VCaP (cell line): ENCODE data around the gene POLR3E.

ENCODE experiments used
- H3K27ac ChIP-seq: fragments of 450-650 bp; 2 replicates; pipeline ENCODE4 v1.5.1; 2017
- TF ChIP-seq, protein P1 (sequence below): fragments of 450-650 bp; conservative IDR thresholded peaks from 2 replicates; pipeline ENCODE4 v1.5.1; 2017; ENCODE audit warnings: mild to moderate bottlenecking, moderate library complexity

The POLR3E gene

DNA sequence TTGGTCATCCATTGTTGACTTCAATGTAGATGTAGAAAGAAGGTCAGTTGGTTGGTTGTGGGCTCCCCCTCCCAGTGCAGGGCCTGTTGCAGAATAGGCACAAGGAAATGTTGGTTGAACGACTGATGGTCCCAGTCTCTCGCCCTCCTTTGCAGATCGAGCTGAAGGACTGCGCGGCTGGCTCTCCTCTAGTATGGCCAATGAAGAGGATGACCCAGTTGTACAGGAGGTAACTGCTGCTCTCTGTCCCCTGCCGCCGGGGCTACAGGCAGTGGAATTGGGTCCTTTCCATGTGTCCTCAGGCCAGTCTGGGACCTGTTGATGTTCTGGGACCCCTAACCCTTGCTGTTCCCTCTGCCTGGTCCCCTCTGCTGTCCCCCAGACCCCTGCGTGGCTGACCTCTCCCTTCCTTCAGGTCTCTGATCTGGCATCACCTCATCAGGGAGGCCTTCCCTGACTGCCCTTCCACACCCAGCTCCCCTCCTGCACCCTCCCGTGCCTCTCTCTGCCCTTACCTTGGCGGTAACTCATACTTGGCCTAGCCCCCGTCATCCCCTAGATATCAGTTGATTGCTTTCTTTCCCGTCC lies 5.7 kb downstream of the POLR3E start:
- TF ChIP-seq, protein P1, sequence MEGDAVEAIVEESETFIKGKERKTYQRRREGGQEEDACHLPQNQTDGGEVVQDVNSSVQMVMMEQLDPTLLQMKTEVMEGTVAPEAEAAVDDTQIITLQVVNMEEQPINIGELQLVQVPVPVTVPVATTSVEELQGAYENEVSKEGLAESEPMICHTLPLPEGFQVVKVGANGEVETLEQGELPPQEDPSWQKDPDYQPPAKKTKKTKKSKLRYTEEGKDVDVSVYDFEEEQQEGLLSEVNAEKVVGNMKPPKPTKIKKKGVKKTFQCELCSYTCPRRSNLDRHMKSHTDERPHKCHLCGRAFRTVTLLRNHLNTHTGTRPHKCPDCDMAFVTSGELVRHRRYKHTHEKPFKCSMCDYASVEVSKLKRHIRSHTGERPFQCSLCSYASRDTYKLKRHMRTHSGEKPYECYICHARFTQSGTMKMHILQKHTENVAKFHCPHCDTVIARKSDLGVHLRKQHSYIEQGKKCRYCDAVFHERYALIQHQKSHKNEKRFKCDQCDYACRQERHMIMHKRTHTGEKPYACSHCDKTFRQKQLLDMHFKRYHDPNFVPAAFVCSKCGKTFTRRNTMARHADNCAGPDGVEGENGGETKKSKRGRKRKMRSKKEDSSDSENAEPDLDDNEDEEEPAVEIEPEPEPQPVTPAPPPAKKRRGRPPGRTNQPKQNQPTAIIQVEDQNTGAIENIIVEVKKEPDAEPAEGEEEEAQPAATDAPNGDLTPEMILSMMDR = no peak
- H3K27ac ChIP-seq = no peak overlapping the region

DNA sequence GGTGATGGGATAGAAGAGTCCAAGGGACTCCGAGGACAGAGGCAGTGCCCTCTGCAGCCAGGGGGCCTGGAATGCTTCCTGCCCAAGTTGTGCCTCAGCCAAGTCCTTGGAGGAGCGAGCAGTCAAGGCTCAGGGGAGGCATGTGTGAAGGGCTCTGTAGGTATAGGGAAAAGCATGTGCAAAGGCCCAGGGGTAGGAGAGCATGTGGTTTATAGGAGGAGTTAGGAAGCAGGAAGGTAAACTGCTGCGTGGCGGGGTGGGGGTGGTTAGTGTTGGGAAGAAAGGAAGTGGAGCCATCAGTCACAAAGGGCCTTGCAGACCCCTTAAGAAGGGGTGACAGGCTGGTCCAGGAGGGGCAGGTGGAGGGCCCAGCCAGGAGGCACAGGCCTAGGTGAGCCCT lies 7.2 kb downstream of the POLR3E start:
- TF ChIP-seq, protein P1 = no peak
- no peak overlapping the region for H3K27ac ChIP-seq

DNA sequence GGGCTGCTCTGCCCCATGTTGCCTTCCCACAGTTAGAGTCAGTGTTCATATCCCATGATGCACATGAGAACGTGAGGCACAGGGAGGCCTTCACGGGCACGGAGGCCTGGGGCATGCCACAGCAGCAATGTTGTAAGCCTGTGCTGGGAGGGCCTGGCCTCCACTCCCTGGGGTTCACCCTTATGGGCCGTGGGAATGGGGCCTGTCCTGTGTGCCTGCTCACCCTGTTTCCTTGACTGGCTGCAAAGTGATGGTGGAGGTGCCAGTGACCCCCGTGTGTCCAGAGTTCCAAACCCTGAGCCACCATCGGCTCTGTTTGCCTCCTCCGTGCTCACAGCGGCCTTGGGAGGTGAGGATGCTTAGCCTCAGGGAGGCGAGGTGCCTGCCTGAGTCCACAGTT lies 9.6 kb downstream of the POLR3E start:
- no peak overlapping the region for H3K27ac ChIP-seq
- TF ChIP-seq, protein P1 = no peak

DNA sequence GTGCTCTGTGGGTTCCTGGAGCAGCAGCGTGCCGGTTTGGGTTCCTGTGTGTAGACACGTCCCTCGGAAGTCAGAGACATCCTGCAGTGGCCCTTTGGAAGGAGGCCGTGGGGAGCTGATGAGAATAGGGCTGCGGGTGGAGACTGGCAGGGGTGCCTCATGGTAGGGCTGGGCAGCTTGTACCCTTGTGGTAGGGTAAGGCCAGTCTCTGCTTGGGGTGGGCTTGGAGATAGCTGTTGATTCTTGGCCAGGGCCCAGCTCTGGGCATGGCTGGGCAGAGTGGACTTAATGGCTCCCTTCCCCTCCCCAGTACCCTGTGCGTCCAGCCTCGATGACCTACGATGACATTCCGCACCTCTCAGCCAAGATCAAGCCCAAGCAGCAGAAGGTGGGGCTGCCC lies 10.6 kb downstream of the POLR3E start:
- TF ChIP-seq, protein P1 = no peak
- no peak overlapping the region for H3K27ac ChIP-seq

DNA sequence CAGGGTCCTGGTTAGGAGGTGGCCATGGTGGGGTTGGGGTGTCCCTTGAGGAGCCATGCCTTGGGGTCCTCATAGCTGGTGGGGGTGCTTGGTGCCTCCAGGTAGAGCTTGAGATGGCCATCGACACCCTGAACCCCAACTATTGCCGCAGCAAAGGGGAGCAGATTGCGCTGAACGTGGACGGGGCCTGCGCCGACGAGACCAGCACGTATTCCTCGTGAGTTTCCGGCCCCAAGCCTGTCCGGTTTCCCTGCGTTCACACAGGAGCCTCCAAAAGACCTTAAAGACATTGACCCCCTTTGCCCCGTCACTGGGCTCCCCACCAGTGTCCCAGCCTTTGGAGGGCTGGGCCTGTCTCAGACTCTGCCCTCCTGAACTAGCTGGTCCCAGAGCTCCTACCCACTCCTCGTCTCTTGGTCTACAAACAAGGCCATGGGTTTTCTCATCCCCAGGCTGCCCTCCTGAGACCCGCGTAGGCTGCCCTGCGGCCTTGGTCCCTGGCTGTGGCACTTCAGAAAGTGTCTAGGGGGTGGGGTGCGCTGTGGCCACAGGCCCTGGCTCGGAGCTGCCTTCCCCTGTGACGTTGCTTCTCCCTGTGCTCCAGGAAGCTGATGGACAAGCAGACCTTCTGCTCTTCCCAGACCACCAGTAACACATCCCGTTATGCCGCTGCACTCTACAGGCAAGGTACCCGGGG lies 11.8 kb downstream of the POLR3E start:
- no peak overlapping the region for H3K27ac ChIP-seq
- TF ChIP-seq, protein P1 = no peak

DNA sequence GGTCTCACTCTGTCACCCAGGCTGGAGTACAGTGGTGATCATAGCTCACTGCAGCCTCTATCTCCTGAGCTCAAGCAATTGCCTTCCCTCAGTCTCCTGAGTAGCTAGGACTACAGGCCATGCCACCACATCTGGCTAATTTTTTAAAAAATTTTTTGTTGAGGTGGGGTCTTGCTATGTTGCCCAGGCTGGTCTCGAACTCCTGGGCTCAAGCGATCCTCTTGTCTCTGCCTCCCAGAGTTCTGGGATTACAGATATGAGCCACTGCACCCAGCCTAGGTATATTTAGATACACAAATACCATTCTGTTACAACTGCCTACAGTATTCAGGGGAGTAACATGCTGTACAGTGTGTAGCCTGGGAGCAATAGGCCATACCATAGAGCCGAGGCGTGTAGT lies 14.3 kb downstream of the POLR3E start:
- TF ChIP-seq, protein P1 = no peak
- no peak overlapping the region for H3K27ac ChIP-seq

DNA sequence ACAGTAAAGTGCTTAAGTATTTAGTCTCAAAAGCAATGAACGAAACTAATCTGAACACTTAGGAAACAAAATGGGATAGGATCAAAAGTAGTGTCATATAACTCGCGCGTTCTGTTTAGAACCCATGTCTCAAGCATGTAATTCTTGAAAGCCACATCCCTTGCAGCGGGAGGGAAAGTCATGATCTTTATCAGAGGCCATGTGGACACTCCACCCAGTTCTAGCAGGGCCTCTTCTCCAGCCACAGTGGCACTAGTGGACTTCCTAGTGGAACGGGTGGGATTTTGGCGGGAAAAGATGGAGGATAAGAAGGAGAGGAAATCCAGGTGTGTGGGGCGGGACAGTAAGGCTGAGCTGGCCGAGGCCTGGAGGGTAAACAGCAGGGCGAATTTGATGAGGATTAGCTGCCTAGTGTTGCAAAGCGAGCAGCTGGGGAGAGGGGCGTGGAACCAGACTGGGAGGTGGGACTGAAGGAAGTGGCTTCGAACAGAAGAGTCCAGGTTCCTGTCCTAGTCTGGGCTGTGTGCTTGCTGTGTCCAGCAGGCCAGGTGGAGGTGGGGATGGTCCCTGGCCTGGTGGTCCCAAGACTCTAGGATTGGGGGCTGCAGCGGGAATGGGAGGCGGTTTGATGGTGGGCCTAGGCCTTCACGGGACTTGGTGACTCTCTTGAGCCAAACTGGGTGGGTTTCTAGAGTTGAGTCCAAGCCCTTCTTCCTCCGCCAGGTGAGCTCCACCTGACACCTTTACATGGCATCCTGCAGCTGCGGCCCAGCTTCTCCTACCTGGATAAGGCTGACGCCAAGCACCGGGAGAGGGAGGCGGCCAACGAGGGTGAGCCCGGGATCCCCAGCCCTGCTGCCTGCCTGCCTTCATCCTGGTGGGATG lies 15.9 kb downstream of the POLR3E start:
- TF ChIP-seq, protein P1 = no peak
- H3K27ac ChIP-seq = no peak overlapping the region
